ENCODE results near the gene ZNRF4.

- TF ChIP-seq, protein P1, sequence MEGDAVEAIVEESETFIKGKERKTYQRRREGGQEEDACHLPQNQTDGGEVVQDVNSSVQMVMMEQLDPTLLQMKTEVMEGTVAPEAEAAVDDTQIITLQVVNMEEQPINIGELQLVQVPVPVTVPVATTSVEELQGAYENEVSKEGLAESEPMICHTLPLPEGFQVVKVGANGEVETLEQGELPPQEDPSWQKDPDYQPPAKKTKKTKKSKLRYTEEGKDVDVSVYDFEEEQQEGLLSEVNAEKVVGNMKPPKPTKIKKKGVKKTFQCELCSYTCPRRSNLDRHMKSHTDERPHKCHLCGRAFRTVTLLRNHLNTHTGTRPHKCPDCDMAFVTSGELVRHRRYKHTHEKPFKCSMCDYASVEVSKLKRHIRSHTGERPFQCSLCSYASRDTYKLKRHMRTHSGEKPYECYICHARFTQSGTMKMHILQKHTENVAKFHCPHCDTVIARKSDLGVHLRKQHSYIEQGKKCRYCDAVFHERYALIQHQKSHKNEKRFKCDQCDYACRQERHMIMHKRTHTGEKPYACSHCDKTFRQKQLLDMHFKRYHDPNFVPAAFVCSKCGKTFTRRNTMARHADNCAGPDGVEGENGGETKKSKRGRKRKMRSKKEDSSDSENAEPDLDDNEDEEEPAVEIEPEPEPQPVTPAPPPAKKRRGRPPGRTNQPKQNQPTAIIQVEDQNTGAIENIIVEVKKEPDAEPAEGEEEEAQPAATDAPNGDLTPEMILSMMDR (IDR thresholded peaks at IDR 0.05; ENCODE audit: low read depth, low read length): no peak
- TF ChIP-seq MAX (IDR thresholded peaks at IDR 0.05; ENCODE audit: low read depth, low read length): no peak
Measured at GRCh38 chr19:5443723-5444122, 11.5 kb upstream of the ZNRF4 start.

Measured in NB4 (cell line).